ENCODE data around the gene TUBA4A.
A peak's percentile ranks its signal among the peaks of the same experiment; 100 is the strongest.

TUBA4A gene

DNA sequence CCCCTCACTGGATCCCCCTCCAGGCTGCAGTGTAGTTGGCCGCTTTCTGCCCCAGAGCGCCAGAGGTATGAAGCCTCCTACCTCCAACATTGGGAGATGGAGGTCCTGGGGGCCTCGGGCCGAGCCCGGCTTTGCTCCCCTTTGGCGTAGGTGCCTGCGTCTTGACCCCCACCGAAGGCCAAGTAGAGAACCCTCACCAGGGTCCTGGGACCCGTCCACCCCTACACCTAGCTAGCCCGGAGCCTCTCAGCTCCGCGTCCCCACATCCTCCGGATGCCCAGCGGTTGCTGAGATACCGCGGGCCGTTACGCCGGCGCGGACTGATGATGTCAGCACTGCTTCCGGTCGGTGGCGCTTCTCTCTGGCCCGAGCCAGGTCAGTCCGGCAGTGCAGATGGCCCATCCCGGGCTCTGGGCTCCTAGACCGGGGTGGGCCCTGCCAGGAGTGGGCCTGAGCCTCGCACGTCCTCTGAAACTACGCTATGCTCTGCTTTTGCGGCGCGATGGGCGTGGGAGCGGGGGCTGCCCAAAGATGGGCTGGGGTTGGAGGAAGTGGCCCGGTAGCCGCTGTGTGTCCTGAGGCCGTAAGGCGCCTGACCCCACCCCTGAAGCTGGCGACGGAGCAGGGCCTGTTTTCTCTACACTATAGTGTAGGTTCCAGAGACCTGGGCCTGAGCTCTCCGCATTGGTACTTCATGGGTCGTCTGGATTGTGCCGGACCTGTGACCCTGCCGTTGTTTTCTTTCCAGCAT lies 8.4 kb downstream of the TUBA4A start, which contains the start of the genes GLB1L and STK16:
Gene GLB1L, minus strand, starts transcription at position 297 of the 751 bp plus-strand sequence. CDS start 1,871 bp downstream, outside the sequence.
Gene STK16, plus strand, starts transcription at position 332 of the 751 bp plus-strand sequence. CDS start 521 bp downstream, outside the sequence.
- Histone ChIP-seq H3K36me3 (no peaks in the 10 kb centered on the region), H3K4me3 (ENCODE audit: low read depth, low read length) (peak within 1 kb of the TSS; percentile 95), H3K27me3 (no peaks in the 10 kb centered on the region), H3K4me1 (peaks cover 15% of the 10 kb centered on the region), H3K9me3 (no peaks in the 10 kb centered on the region)
- TF ChIP-seq, protein P1, sequence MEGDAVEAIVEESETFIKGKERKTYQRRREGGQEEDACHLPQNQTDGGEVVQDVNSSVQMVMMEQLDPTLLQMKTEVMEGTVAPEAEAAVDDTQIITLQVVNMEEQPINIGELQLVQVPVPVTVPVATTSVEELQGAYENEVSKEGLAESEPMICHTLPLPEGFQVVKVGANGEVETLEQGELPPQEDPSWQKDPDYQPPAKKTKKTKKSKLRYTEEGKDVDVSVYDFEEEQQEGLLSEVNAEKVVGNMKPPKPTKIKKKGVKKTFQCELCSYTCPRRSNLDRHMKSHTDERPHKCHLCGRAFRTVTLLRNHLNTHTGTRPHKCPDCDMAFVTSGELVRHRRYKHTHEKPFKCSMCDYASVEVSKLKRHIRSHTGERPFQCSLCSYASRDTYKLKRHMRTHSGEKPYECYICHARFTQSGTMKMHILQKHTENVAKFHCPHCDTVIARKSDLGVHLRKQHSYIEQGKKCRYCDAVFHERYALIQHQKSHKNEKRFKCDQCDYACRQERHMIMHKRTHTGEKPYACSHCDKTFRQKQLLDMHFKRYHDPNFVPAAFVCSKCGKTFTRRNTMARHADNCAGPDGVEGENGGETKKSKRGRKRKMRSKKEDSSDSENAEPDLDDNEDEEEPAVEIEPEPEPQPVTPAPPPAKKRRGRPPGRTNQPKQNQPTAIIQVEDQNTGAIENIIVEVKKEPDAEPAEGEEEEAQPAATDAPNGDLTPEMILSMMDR (IDR thresholded peaks at IDR 0.05; ENCODE audit: low read depth, low read length) = no peak
- peak; percentile 94 for DNase-seq

DNA sequence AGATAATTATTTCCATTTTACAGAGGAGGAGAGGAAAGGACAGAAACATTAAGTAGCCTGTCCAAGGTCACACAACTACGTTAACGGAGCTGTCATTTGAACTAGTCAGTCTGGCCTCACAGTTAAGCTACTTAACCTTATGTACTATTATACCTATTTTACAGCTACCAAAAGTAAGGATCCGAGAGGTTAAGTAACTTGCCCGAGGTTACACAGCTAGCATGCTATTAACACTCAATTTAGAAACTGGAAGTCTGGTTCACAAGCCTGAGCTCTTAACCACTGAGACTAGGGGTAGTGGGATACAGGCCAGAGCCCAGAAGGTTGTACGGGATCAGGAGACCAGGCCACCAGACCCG lies 8.9 kb downstream of the TUBA4A start:
- Histone ChIP-seq H3K36me3 (no peaks in the 10 kb centered on the region), H3K9me3 (no peaks in the 10 kb centered on the region), H3K4me1 (peaks cover 10% of the 10 kb centered on the region), H3K27me3 (no peaks in the 10 kb centered on the region), H3K4me3 (ENCODE audit: low read depth, low read length) (peak overlapping the region; percentile 95)
- no peak for DNase-seq
- TF ChIP-seq, protein P1 (IDR thresholded peaks at IDR 0.05; ENCODE audit: low read depth, low read length) = 0 out of 2 replicates have a peak, but pooled peaks have one; percentile 14

DNA sequence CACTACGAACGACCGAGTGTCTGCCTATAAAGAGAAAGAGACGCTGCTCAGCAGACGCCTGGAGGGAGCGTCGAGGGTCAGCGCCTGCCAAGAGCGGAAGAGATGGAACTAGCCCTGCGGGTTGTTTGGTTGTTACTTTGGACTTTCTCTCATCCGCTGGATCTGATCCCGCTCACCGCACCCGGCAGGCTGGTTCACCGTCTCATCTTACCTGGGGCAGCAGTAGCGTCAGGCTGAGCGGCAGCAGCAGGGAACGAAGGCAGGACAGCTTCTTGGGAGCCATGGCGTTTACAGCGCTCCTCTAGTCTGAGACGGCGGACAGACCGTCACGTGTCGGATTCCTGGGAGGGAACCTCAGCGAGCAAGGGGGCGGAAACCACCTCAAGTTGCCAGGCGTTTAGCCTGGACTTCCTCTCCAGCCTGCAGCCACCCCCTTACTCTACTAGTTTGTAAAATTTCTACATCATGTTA lies 10.4 kb downstream of the TUBA4A start:
- no peak for DNase-seq
- H3K4me3 ChIP-seq (ENCODE audit: low read depth, low read length) = no peak overlapping the region
- no peaks in the 10 kb centered on the region for H3K36me3 ChIP-seq
- no peaks in the 10 kb centered on the region for H3K9me3 ChIP-seq
- TF ChIP-seq, protein P1 (IDR thresholded peaks at IDR 0.05; ENCODE audit: low read depth, low read length) = no peak
- no peaks in the 10 kb centered on the region for H3K4me1 ChIP-seq
- no peaks in the 10 kb centered on the region for H3K27me3 ChIP-seq

- no peaks in the 10 kb centered on the region for H3K4me1 ChIP-seq
- peaks cover 34% of the 10 kb centered on the region for H3K36me3 ChIP-seq
- TF ChIP-seq, protein P1 (IDR thresholded peaks at IDR 0.05; ENCODE audit: low read depth, low read length) = no peak
- no peaks in the 10 kb centered on the region for H3K9me3 ChIP-seq
- no peak overlapping the region for H3K4me3 ChIP-seq (ENCODE audit: low read depth, low read length)
- DNase-seq = no peak
- H3K27me3 ChIP-seq = no peaks in the 10 kb centered on the region
Observed at GRCh38 chr2:219234331-219234730, 19.4 kb downstream of the TUBA4A start.

- peak overlapping the region; percentile 74 for H3K4me3 ChIP-seq (ENCODE audit: low read depth, low read length)
- TF ChIP-seq, protein P1 (IDR thresholded peaks at IDR 0.05; ENCODE audit: low read depth, low read length) = no peak
- H3K9me3 ChIP-seq = no peaks in the 10 kb centered on the region
- peaks cover 29% of the 10 kb centered on the region for H3K36me3 ChIP-seq
- DNase-seq = peak; percentile 50
- no peaks in the 10 kb centered on the region for H3K27me3 ChIP-seq
- H3K4me1 ChIP-seq = peaks cover 7% of the 10 kb centered on the region
Observed at GRCh38 chr2:219230059-219230540, 23.6 kb downstream of the TUBA4A start.

Measured in BE2C (cell line).